H9 (cell line): ENCODE results near the gene MLLT3. TPM values are rescaled to one million over a fixed set of nuclear protein-coding genes. Genes with fewer than 3 reads are reported as not detected.

ENCODE experiments used
- DNase-seq: peaks from one replicate; pipeline ENCODE4 v3.0.0-alpha.2; 2017
- H2AFZ ChIP-seq: one replicate; pipeline ENCODE4 v1.6.1; 2013; ENCODE audit warnings: mild to moderate bottlenecking, low read length, control low read depth, moderate library complexity
- H2AK5ac ChIP-seq: 2 replicates; pipeline ENCODE4 v1.6.1; 2013; ENCODE audit warnings: low read length, control low read depth, mixed read lengths; ENCODE audit not compliant: insufficient read length
- H2BK120ac ChIP-seq: one replicate; pipeline ENCODE4 v1.6.1; 2013; ENCODE audit warnings: low read depth, mild to moderate bottlenecking, low read length, control low read depth, inconsistent platforms; ENCODE audit not compliant: poor library complexity, severe bottlenecking
- H2BK12ac ChIP-seq: 2 replicates; pipeline ENCODE4 v1.6.1; 2013; ENCODE audit warnings: low read length, control low read depth, mixed read lengths, low read depth; ENCODE audit not compliant: insufficient read length
- H2BK15ac ChIP-seq: 2 replicates; pipeline ENCODE4 v1.6.1; 2013; ENCODE audit warnings: low read depth, low read length, control low read depth
- H2BK20ac ChIP-seq: one replicate; pipeline ENCODE4 v1.6.1; 2013; ENCODE audit warnings: low read depth, mild to moderate bottlenecking, low read length, control low read depth, inconsistent platforms; ENCODE audit not compliant: poor library complexity, severe bottlenecking
- H2BK5ac ChIP-seq: 2 replicates; pipeline ENCODE4 v1.6.1; 2013; ENCODE audit warnings: low read length, control low read depth, mixed read lengths; ENCODE audit not compliant: insufficient read length
- H3K14ac ChIP-seq: 2 replicates; pipeline ENCODE4 v1.6.1; 2013; ENCODE audit warnings: low read length, control low read depth; ENCODE audit not compliant: insufficient read depth
- H3K18ac ChIP-seq: 2 replicates; pipeline ENCODE4 v1.6.1; 2013; ENCODE audit warnings: low read depth, mild to moderate bottlenecking, mixed read lengths, low read length, control low read depth; ENCODE audit not compliant: insufficient read length
- H3K23ac ChIP-seq: 2 replicates; pipeline ENCODE4 v1.6.1; 2013; ENCODE audit warnings: low read length, control low read depth, mixed read lengths, low read depth; ENCODE audit not compliant: insufficient read length
- H3K23me2 ChIP-seq: 2 replicates; pipeline ENCODE4 v1.6.1; 2013; ENCODE audit warnings: low read depth, mild to moderate bottlenecking, mixed read lengths, low read length, control low read depth; ENCODE audit not compliant: insufficient read length, poor library complexity, severe bottlenecking
- H3K27ac ChIP-seq: 2 replicates; pipeline ENCODE4 v1.5.1; 2013; ENCODE audit warnings: low read length, control low read depth, mixed read lengths, low read depth; ENCODE audit not compliant: insufficient read length
- H3K27me3 ChIP-seq: 2 replicates; pipeline ENCODE4 v1.6.1; 2013; ENCODE audit warnings: low read length, control low read depth, inconsistent platforms; ENCODE audit not compliant: insufficient read depth
- H3K4ac ChIP-seq: 2 replicates; pipeline ENCODE4 v1.6.1; 2013; ENCODE audit warnings: low read depth, mild to moderate bottlenecking, control low read depth, inconsistent platforms, low read length, moderate library complexity
- H3K4me1 ChIP-seq: 2 replicates; pipeline ENCODE4 v1.6.1; 2013; ENCODE audit warnings: low read length, control low read depth, inconsistent platforms; ENCODE audit not compliant: insufficient read depth
- H3K4me2 ChIP-seq: 2 replicates; pipeline ENCODE4 v1.6.1; 2013; ENCODE audit warnings: low read length, control low read depth, mixed read lengths; ENCODE audit not compliant: insufficient read length, insufficient read depth
- H3K56ac ChIP-seq: 2 replicates; pipeline ENCODE4 v1.6.1; 2013; ENCODE audit warnings: low read depth, mild to moderate bottlenecking, mixed read lengths, low read length, control low read depth; ENCODE audit not compliant: insufficient read length
- H3K79me1 ChIP-seq: 2 replicates; pipeline ENCODE4 v1.6.1; 2013; ENCODE audit warnings: low read depth, mild to moderate bottlenecking, moderate library complexity, low read length, control low read depth, inconsistent platforms; ENCODE audit not compliant: insufficient read depth, poor library complexity, severe bottlenecking
- H3K79me2 ChIP-seq: 2 replicates; pipeline ENCODE4 v1.6.1; 2013; ENCODE audit warnings: low read length, control low read depth, inconsistent platforms; ENCODE audit not compliant: insufficient read depth
- H3K9ac ChIP-seq: 2 replicates; pipeline ENCODE4 v1.6.1; 2013; ENCODE audit warnings: low read length, control low read depth, mixed read lengths; ENCODE audit not compliant: insufficient read length; ENCODE audit errors: extremely low read depth
- H3K9me3 ChIP-seq: one replicate; pipeline ENCODE4 v1.6.1; 2013; ENCODE audit warnings: low read depth, low read length, inconsistent platforms; ENCODE audit not compliant: control insufficient read depth
- H3T11ph ChIP-seq: one replicate; pipeline ENCODE4 v1.6.1; 2013; ENCODE audit warnings: mild to moderate bottlenecking, low read length, control low read depth, inconsistent platforms
- H4K20me1 ChIP-seq: one replicate; pipeline ENCODE4 v1.6.1; 2013; ENCODE audit not compliant: control insufficient read depth, insufficient read length, insufficient read depth
- H4K5ac ChIP-seq: 2 replicates; pipeline ENCODE4 v1.6.1; 2013; ENCODE audit warnings: low read depth, mild to moderate bottlenecking, mixed read lengths, low read length, control low read depth; ENCODE audit not compliant: insufficient read length
- H4K8ac ChIP-seq: replicated peaks from 2 replicates; pipeline ENCODE4 v1.6.1; 2013; ENCODE audit warnings: low read length, control low read depth, mixed read lengths, low read depth; ENCODE audit not compliant: insufficient read length
- H4K91ac ChIP-seq: 2 replicates; pipeline ENCODE4 v1.6.1; 2013; ENCODE audit warnings: low read depth, mild to moderate bottlenecking, moderate library complexity, mixed read lengths, low read length, control low read depth; ENCODE audit not compliant: insufficient read length
- H3K27ac Mint-ChIP-seq, 3 experiments: 2 replicates in 2 of 3; 3 replicates in 1 of 3; pipeline ENCODE4 v1.8.0; 2020 to 2021; ENCODE audit warnings: mixed read lengths in 3 of 3, mild to moderate bottlenecking in 1 of 3, moderate library complexity in 1 of 3
- H3K27me3 Mint-ChIP-seq: 2 replicates; pipeline ENCODE4 v1.8.0; 2021; ENCODE audit warnings: low read depth, mild to moderate bottlenecking, moderate library complexity, mixed read lengths
- H3K36me3 Mint-ChIP-seq, 3 experiments: 2 replicates in 2 of 3; 3 replicates in 1 of 3; pipeline ENCODE4 v1.8.0; 2020 to 2021; ENCODE audit warnings: low read depth in 3 of 3, mixed read lengths in 3 of 3; ENCODE audit not compliant: insufficient read depth in 1 of 3
- H3K4me1 Mint-ChIP-seq, 2 experiments: 2 replicates each; pipeline ENCODE4 v1.8.0; 2020; ENCODE audit warnings: mixed read lengths in 2 of 2
- H3K4me3 Mint-ChIP-seq, 2 experiments: 2 replicates in 1 of 2; 3 replicates in 1 of 2; pipeline ENCODE4 v1.8.0; 2020 to 2021; ENCODE audit warnings: mild to moderate bottlenecking in 2 of 2, mixed read lengths in 2 of 2, moderate library complexity in 1 of 2
- H3K9me3 Mint-ChIP-seq, 2 experiments: 2 replicates in 1 of 2; 3 replicates in 1 of 2; pipeline ENCODE4 v1.8.0; 2020; ENCODE audit warnings: mild to moderate bottlenecking in 2 of 2, mixed read lengths in 2 of 2, moderate library complexity in 1 of 2
- CTCF ChIP-seq: fragments of 200-600 bp; sonication (generic); conservative IDR thresholded peaks from 3 replicates; pipeline ENCODE4 v1.8.0; 2021; ENCODE audit warnings: antibody characterized with exemption, mild to moderate bottlenecking
- WGBS: extraction: QIAGEN DNeasy Blood & Tissue Kit; methylation state at CpG from one replicate; pipeline ENCODE4 v1.1.7; 2013; ENCODE audit warnings: missing lambda C conversion rate, low lambda C conversion rate, mixed read lengths; ENCODE audit not compliant: insufficient read length; ENCODE audit errors: extremely low coverage; 5-methylcytosine and 5-hydroxymethylcytosine counted together
- total RNA-seq: library from RNA; stranded (reverse); gene quantifications from 2 replicates; pipeline ENCODE4 v1.2.1, GENCODE V29; 2021

MLLT3 gene
- total RNA-seq, 1 experiment from 2014 or later = 3.9 TPM

GRCh38 chr9:20508242-20508641 lies 114.1 kb downstream of the MLLT3 start:
- Mint-ChIP-seq H3K27ac (peak overlapping the region in 1 of 3 experiments; percentile 4; a peak in 1 of 7 replicates), H3K4me3 (no peak overlapping the region), H3K36me3 (peaks cover 0 to 4% (median 0%) of the 10 kb centered on the region in 3 experiments; a peak in 2 of 7 replicates), H3K9me3 (no peaks in the 10 kb centered on the region), H3K27me3 (no peaks in the 10 kb centered on the region), H3K4me1 (peaks cover 3 to 9% of the 10 kb centered on the region in 2 experiments; a peak in 3 of 4 replicates)
- no peak overlapping the region for H3K9ac ChIP-seq
- H2AK5ac ChIP-seq = no peak overlapping the region
- no CpG with 5 or more reads among the region's 2 CpGs for WGBS
- no peak overlapping the region for H2BK20ac ChIP-seq
- H4K8ac ChIP-seq = no peak overlapping the region
- H3K4me1 ChIP-seq = no peaks in the 10 kb centered on the region
- H3K18ac ChIP-seq = no peak overlapping the region
- H2BK5ac ChIP-seq = no peak overlapping the region
- H4K20me1 ChIP-seq = no peaks in the 10 kb centered on the region
- H3K79me1 ChIP-seq = no peaks in the 10 kb centered on the region
- H3K4me2 ChIP-seq = no peak overlapping the region
- no peak overlapping the region for H3K14ac ChIP-seq
- no peak overlapping the region for H2AFZ ChIP-seq
- H2BK120ac ChIP-seq = no peak overlapping the region
- no peaks in the 10 kb centered on the region for H3K9me3 ChIP-seq
- H3K23me2 ChIP-seq = no peaks in the 10 kb centered on the region
- H4K5ac ChIP-seq = no peak overlapping the region
- no peaks in the 10 kb centered on the region for H3K79me2 ChIP-seq
- no peak overlapping the region for H3K4ac ChIP-seq
- no peak overlapping the region for H4K91ac ChIP-seq
- H3K27ac ChIP-seq = no peak overlapping the region
- H3K23ac ChIP-seq = no peak overlapping the region
- no peak overlapping the region for H2BK12ac ChIP-seq
- H3K27me3 ChIP-seq = no peaks in the 10 kb centered on the region
- TF ChIP-seq CTCF = no peak
- H2BK15ac ChIP-seq = no peak overlapping the region
- no peak overlapping the region for H3T11ph ChIP-seq
- H3K56ac ChIP-seq = no peak overlapping the region
- no peak for DNase-seq
